ENCODE results near the gene AEBP1. TPM values are rescaled to one million over a fixed set of nuclear protein-coding genes. Genes with fewer than 3 reads are reported as not detected.

Gene AEBP1
- total RNA-seq, 1 experiment from 2014 or later = not detected

Small RNAs within 50 kb of the gene (small RNA-seq; reads per million reads assigned to genes)
- gene RNA5SP230 = 0 reads per million in 2 experiments

Other genes with a start within 250 kb of the AEBP1 start
- gene MRPS24, start 234.8 kb upstream of the AEBP1 start, total RNA-seq (2014; rRNA removed; shearing (Covaris generic)) = 106 and 123 TPM in 2 replicates
- gene URGCP, start 197.7 kb upstream of the AEBP1 start, total RNA-seq (2014; rRNA removed; shearing (Covaris generic)) = 24.0 and 25.3 TPM in 2 replicates
- 13.9 and 18.3 TPM in 2 replicates for gene UBE2D4, start 177.9 kb upstream of the AEBP1 start, total RNA-seq (2014; rRNA removed; shearing (Covaris generic))
- gene SPDYE1, start 106.4 kb upstream of the AEBP1 start, total RNA-seq (2014; rRNA removed; shearing (Covaris generic)) = not detected in 2 replicates
- gene DBNL, start 59.6 kb upstream of the AEBP1 start, total RNA-seq (2014; rRNA removed; shearing (Covaris generic)) = 29.9 and 30.5 TPM in 2 replicates
- gene PGAM2, start 38.8 kb upstream of the AEBP1 start, total RNA-seq (2014; rRNA removed; shearing (Covaris generic)) = not detected in 2 replicates
- gene POLM, start 21.8 kb upstream of the AEBP1 start, total RNA-seq (2014; rRNA removed; shearing (Covaris generic)) = 7.9 and 9.3 TPM in 2 replicates
- 151 and 174 TPM in 2 replicates for gene POLD2, start 19.2 kb downstream of the AEBP1 start, total RNA-seq (2014; rRNA removed; shearing (Covaris generic))
- gene MYL7, start 37.0 kb downstream of the AEBP1 start, total RNA-seq (2014; rRNA removed; shearing (Covaris generic)) = not detected in 2 replicates
- gene GCK, start 85.1 kb downstream of the AEBP1 start, total RNA-seq (2014; rRNA removed; shearing (Covaris generic)) = not detected in 2 replicates
- gene YKT6, start 96.6 kb downstream of the AEBP1 start, total RNA-seq (2014; rRNA removed; shearing (Covaris generic)) = 59.1 and 77.7 TPM in 2 replicates
- gene CAMK2B, start 221.2 kb downstream of the AEBP1 start, total RNA-seq (2014; rRNA removed; shearing (Covaris generic)) = 0.15 TPM in 1 of 2 replicates, not detected in the other

Measured in NCI-H460 (cell line).